Endothelial cell of umbilical vein (primary cell): Measurements from ENCODE around the gene SLC5A2. TPM values are rescaled to one million over a fixed set of nuclear protein-coding genes. Genes with fewer than 3 reads are reported as not detected.

ENCODE experiments used
- BruUV-seq: library from RNA; stranded (reverse); fragments of 400-500 nt; replicated peaks from 2 replicates; lab custom pipeline; 2021; lab: Mats Ljungman, UMichigan
- CTCF ChIA-PET: fragments of 300-600, 350-600 bp; sonication (Branson Sonifier 250); formaldehyde crosslinking; loops from one replicate; lab custom pipeline; 2021; ENCODE audit warnings: antibody characterized with exemption, inconsistent platforms; lab: Charles Lee
- POLR2A ChIA-PET: fragments of 300-600, 350-600 bp; sonication (Branson Sonifier 250); formaldehyde crosslinking; loops from one replicate; lab custom pipeline; 2021; ENCODE audit warnings: antibody characterized with exemption, inconsistent platforms; lab: Charles Lee
- DNase-seq: peaks from one replicate; pipeline ENCODE4 v3.0.0-alpha.2; 2011; ENCODE audit warnings: low read depth, low spot score
- FAIRE-seq: peaks from 2 replicates; lab custom pipeline; 2011; peaks lifted over from hg19 to GRCh38; lab: Jason Lieb, UNC
- H2AFZ ChIP-seq: 2 replicates; pipeline ENCODE4 v1.6.0; 2012; ENCODE audit warnings: low read depth, low read length, control low read depth, inconsistent platforms
- H3K27ac ChIP-seq: 2 replicates; pipeline ENCODE4 v1.5.1; 2011; ENCODE audit warnings: low read depth, mild to moderate bottlenecking, control low read depth, low read length, moderate library complexity; ENCODE audit not compliant: insufficient read depth
- H3K27me3 ChIP-seq, 2 experiments: 2 replicates each; pipeline versions ENCODE4 v1.6.0 to v1.6.1; 2011; ENCODE audit warnings: low read length in 2 of 2, mixed read lengths in 1 of 2; ENCODE audit not compliant: control insufficient read depth in 2 of 2, insufficient read depth in 2 of 2
- H3K36me3 ChIP-seq, 2 experiments: 2 replicates in 1 of 2; 3 replicates in 1 of 2; pipeline ENCODE4 v1.5.1; 2011; ENCODE audit warnings: low read length in 2 of 2, mild to moderate bottlenecking in 1 of 2, moderate library complexity in 1 of 2; ENCODE audit not compliant: control insufficient read depth in 2 of 2, insufficient read depth in 2 of 2; ENCODE audit errors: extremely low read depth in 1 of 2
- H3K4me1 ChIP-seq: 3 replicates; pipeline ENCODE4 v1.5.1; 2011; ENCODE audit warnings: mild to moderate bottlenecking, low read length; ENCODE audit not compliant: control insufficient read depth, insufficient read depth; ENCODE audit errors: extremely low read depth
- H3K4me2 ChIP-seq: 2 replicates; pipeline ENCODE4 v1.6.1; 2011; ENCODE audit warnings: low read length, control low read depth, mixed read lengths; ENCODE audit not compliant: insufficient read depth
- H3K4me3 ChIP-seq, 3 experiments: fragments of 200-600 bp in 1 of 3; sonication (generic), shearing (Covaris generic) in 1 of 3; replicated peaks in 1 of 3; 2 replicates each; pipeline ENCODE4 v1.5.1; 2011 to 2016; ENCODE audit warnings: control low read depth in 3 of 3, low read length in 3 of 3, mild to moderate bottlenecking in 2 of 3, inconsistent platforms in 1 of 3, low read depth in 1 of 3, moderate library complexity in 1 of 3; ENCODE audit not compliant: insufficient read depth in 1 of 3
- H3K79me2 ChIP-seq: 2 replicates; pipeline ENCODE4 v1.6.0; 2012; ENCODE audit warnings: low read length, inconsistent platforms; ENCODE audit not compliant: control insufficient read depth, insufficient read depth
- H3K9ac ChIP-seq: replicated peaks from 2 replicates; pipeline ENCODE3; 2011; ENCODE audit warnings: low read length, control low read depth; ENCODE audit not compliant: insufficient read depth; ENCODE audit errors: extremely low read depth
- H3K9me1 ChIP-seq: replicated peaks from 3 replicates; pipeline ENCODE4 v1.6.0; 2011; ENCODE audit warnings: mild to moderate bottlenecking, low read length; ENCODE audit not compliant: control insufficient read depth, insufficient read depth; ENCODE audit errors: extremely low read depth
- H3K9me3 ChIP-seq: replicated peaks from 2 replicates; pipeline ENCODE4 v1.5.1; 2012; ENCODE audit warnings: low read length, inconsistent platforms; ENCODE audit not compliant: control insufficient read depth, insufficient read depth
- H4K20me1 ChIP-seq: replicated peaks from 2 replicates; pipeline ENCODE3; 2011; ENCODE audit warnings: mild to moderate bottlenecking, low read length; ENCODE audit not compliant: control insufficient read depth, insufficient read depth; ENCODE audit errors: extremely low read depth
- EZH2 ChIP-seq: IDR thresholded peaks from 2 replicates; pipeline ENCODE4 v1.6.1; 2012; ENCODE audit warnings: borderline replicate concordance, low read depth, mild to moderate bottlenecking, moderate library complexity, low read length, inconsistent platforms; ENCODE audit not compliant: severe bottlenecking
- FOS ChIP-seq: IDR thresholded peaks from 2 replicates; pipeline ENCODE4 v1.6.1; 2011; ENCODE audit warnings: mild to moderate bottlenecking, low read length, moderate library complexity, borderline replicate concordance; ENCODE audit not compliant: insufficient read depth
- GATA2 ChIP-seq: IDR thresholded peaks from 2 replicates; pipeline ENCODE4 v1.7.0; 2011; ENCODE audit warnings: low read depth, mild to moderate bottlenecking, moderate library complexity, mixed read lengths, low read length; ENCODE audit not compliant: insufficient read length, insufficient read depth
- JUN ChIP-seq: IDR thresholded peaks from 2 replicates; pipeline ENCODE4 v1.6.1; 2011; ENCODE audit warnings: borderline replicate concordance, low read depth; ENCODE audit not compliant: insufficient read length, insufficient read depth
- MAX ChIP-seq: IDR thresholded peaks from 2 replicates; pipeline ENCODE4 v1.6.1; 2011; ENCODE audit not compliant: insufficient read depth, insufficient read length
- MYC ChIP-seq: IDR thresholded peaks from one replicate; pipeline ENCODE4 v1.6.1; 2011; ENCODE audit warnings: mild to moderate bottlenecking, low read depth, low read length
- POLR2A ChIP-seq: IDR thresholded peaks from 2 replicates; pipeline ENCODE4 v1.6.1; 2012; ENCODE audit warnings: low read depth, mild to moderate bottlenecking, control low read depth, low read length
- POLR2AphosphoS5 ChIP-seq: IDR thresholded peaks from 2 replicates; pipeline ENCODE4 v1.6.1; 2012; ENCODE audit warnings: low read depth, mild to moderate bottlenecking, control low read depth, low read length, moderate library complexity; ENCODE audit not compliant: insufficient read depth
- dilution Hi-C: fragments of 300-500 bp; cut with MboI; formaldehyde crosslinking; loops from one replicate; pipeline ENCODE4 v1.15.0; 2019; ENCODE audit warnings: low sequenced_read_pairs; ENCODE audit not compliant: extremely low pct_ligation_motif_present
- intact Hi-C: fragments of 100-400 bp; cut with micrococcal nuclease; formaldehyde crosslinking; loops from one replicate; pipeline ENCODE4 v1.10.0; 2022
- polyA plus RNA-seq, 4 experiments: library from polyadenylated mRNA; depleted of rRNA in 3 of 4; stranded (reverse) in 3 of 4; unstranded in 1 of 4; fragments of >200 nt; gene quantifications; 2 replicates each; pipeline versions ENCODE4 v1.2.1 to v1.2.3, GENCODE V29; 2011 to 2012; ENCODE audit warnings: missing spikeins in 1 of 4
- total RNA-seq: library from RNA; stranded (reverse); gene quantifications from 2 replicates; pipeline ENCODE4 v1.2.3, GENCODE V29; 2021
- TF ChIP-seq, protein P1 (sequence below), 2 donors: IDR thresholded peaks; 1 replicate in 1 of 2; 2 replicates in 1 of 2; pipeline ENCODE4 v1.5.1; 2011; ENCODE audit warnings: low read length in 2 of 2, mild to moderate bottlenecking in 2 of 2, moderate library complexity in 2 of 2, control low read depth in 1 of 2, inconsistent platforms in 1 of 2, low read depth in 1 of 2; ENCODE audit not compliant: insufficient read depth in 1 of 2; ENCODE audit errors: extremely low read depth in 1 of 2

Gene SLC5A2
- total and polyA plus RNA-seq, 2 donors (not counting 3 experiments of a cell fraction or from before 2014, with no cell fraction given) = 0.03 TPM; not detected in 1

DNA sequence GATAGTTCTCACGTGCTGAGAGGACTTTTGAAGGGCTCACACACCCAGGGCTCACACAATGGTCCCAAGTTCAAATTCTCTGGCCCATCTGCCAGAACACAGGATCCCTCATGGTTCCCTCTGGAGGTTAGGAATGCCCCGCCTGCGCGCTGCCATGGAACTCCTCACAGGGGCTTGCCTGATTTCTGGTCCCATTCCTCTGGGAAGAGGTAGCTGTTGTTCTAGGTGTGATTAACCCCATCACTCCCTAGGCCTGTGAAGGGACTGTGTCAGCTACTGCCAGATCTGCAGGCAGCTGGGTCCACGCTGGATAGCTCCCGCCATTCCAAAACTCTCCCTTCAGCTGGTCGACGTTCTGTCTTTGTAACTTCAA, 25.9 kb upstream of the SLC5A2 start:
- POLR2A ChIA-PET = interaction anchor here (1.2 to 1.3 kb wide), 2 partner anchors 14 to 256 kb away, joined by 3 to 4 read pairs; partner anchors contain the start of gene ZNF843
- Histone ChIP-seq H3K9me1 (no peaks in the 10 kb centered on the region), H3K4me2 (no peak overlapping the region), H3K9ac (no peak overlapping the region), H3K4me3 (no peak overlapping the region), H3K9me3 (no peaks in the 10 kb centered on the region), H2AFZ (no peak overlapping the region), H3K79me2 (peaks cover 41% of the 10 kb centered on the region), H3K4me1 (peaks cover 37% of the 10 kb centered on the region), H3K36me3 (peaks cover 0 to 3% of the 10 kb centered on the region in 2 experiments), H4K20me1 (no peaks in the 10 kb centered on the region), H3K27ac (no peak overlapping the region), H3K27me3 (no peaks in the 10 kb centered on the region)
- dilution Hi-C loops (no loop called here), intact Hi-C loops (loop anchor here (5.0 kb wide), 3 partner anchors 255 to 275 kb away; partner anchors contain the start of genes FUS and PYCARD)
- CTCF ChIA-PET = interaction anchor here (2.1 to 4.3 kb wide), 3 partner anchors 12 to 412 kb away, joined by 6 to 53 read pairs (median 12); partner anchors contain the start of gene TGFB1I1
- no TSS peak for BruUV-seq
- FAIRE-seq = no peak
- no peak for TF ChIP-seq MAX
- no peak for TF ChIP-seq JUN
- TF ChIP-seq FOS = no peak
- TF ChIP-seq POLR2A = no peak
- no peak for TF ChIP-seq POLR2AphosphoS5
- TF ChIP-seq MYC = no peak
- no peak for TF ChIP-seq GATA2
- TF ChIP-seq, protein P1, sequence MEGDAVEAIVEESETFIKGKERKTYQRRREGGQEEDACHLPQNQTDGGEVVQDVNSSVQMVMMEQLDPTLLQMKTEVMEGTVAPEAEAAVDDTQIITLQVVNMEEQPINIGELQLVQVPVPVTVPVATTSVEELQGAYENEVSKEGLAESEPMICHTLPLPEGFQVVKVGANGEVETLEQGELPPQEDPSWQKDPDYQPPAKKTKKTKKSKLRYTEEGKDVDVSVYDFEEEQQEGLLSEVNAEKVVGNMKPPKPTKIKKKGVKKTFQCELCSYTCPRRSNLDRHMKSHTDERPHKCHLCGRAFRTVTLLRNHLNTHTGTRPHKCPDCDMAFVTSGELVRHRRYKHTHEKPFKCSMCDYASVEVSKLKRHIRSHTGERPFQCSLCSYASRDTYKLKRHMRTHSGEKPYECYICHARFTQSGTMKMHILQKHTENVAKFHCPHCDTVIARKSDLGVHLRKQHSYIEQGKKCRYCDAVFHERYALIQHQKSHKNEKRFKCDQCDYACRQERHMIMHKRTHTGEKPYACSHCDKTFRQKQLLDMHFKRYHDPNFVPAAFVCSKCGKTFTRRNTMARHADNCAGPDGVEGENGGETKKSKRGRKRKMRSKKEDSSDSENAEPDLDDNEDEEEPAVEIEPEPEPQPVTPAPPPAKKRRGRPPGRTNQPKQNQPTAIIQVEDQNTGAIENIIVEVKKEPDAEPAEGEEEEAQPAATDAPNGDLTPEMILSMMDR (IDR thresholded peaks at IDR 0.05; ENCODE audit: extremely low read depth in 1 of 2, insufficient read depth in 1 of 2, low read depth in 1 of 2, low read length in 2 of 2) = no peak
- TF ChIP-seq EZH2 = no peak
- DNase-seq = no peak
